Mucosa of rectum (tissue), 2 donors: ENCODE measurements around the gene DRGX.
A peak's percentile ranks its signal among the peaks of the same experiment; 100 is the strongest.

ENCODE experiments used
- H3K27ac ChIP-seq, 2 donors: one replicate each; pipeline ENCODE4 v1.7.0; 2013; ENCODE audit warnings: inconsistent platforms in 2 of 2, low read depth in 2 of 2, low read length in 2 of 2
- H3K27me3 ChIP-seq, 2 donors: one replicate each; pipeline ENCODE4 v1.7.0; 2013; ENCODE audit warnings: low read length in 2 of 2; ENCODE audit not compliant: control insufficient read depth in 2 of 2, insufficient read depth in 2 of 2
- H3K36me3 ChIP-seq, 2 donors: one replicate each; pipeline ENCODE4 v1.7.0; 2013; ENCODE audit warnings: low read length in 2 of 2; ENCODE audit not compliant: control insufficient read depth in 2 of 2, insufficient read depth in 2 of 2
- H3K4me1 ChIP-seq, 2 donors: one replicate each; pipeline ENCODE4 v1.7.0; 2013; ENCODE audit warnings: low read length in 2 of 2, mild to moderate bottlenecking in 1 of 2; ENCODE audit not compliant: control insufficient read depth in 2 of 2, insufficient read depth in 2 of 2
- H3K4me3 ChIP-seq, 2 donors: one replicate each; pipeline ENCODE4 v1.7.0; 2013; ENCODE audit warnings: low read length in 2 of 2
- H3K9ac ChIP-seq, 2 donors: one replicate each; pipeline ENCODE4 v1.7.0; 2013; ENCODE audit warnings: low read length in 2 of 2, low read depth in 1 of 2, mild to moderate bottlenecking in 1 of 2
- H3K9me3 ChIP-seq, 2 donors: one replicate each; pipeline ENCODE4 v1.7.0; 2013; ENCODE audit warnings: low read length in 2 of 2; ENCODE audit not compliant: control insufficient read depth in 2 of 2
- donor health status: healthy.
- donor health status: Normal muscosa, but diverticular disease.

The DRGX gene

GRCh38 chr10:49408519-49409306 lies 12.8 kb upstream of the DRGX start:
- Histone ChIP-seq H3K27me3 (peaks cover 0 to 4% of the 10 kb centered on the region in 2 donors), H3K27ac (no peak overlapping the region), H3K4me1 (peaks cover 0 to 2% of the 10 kb centered on the region in 2 donors), H3K9ac (no peak overlapping the region), H3K9me3 (no peaks in the 10 kb centered on the region), H3K36me3 (no peaks in the 10 kb centered on the region), H3K4me3 (no peak overlapping the region)

DNA sequence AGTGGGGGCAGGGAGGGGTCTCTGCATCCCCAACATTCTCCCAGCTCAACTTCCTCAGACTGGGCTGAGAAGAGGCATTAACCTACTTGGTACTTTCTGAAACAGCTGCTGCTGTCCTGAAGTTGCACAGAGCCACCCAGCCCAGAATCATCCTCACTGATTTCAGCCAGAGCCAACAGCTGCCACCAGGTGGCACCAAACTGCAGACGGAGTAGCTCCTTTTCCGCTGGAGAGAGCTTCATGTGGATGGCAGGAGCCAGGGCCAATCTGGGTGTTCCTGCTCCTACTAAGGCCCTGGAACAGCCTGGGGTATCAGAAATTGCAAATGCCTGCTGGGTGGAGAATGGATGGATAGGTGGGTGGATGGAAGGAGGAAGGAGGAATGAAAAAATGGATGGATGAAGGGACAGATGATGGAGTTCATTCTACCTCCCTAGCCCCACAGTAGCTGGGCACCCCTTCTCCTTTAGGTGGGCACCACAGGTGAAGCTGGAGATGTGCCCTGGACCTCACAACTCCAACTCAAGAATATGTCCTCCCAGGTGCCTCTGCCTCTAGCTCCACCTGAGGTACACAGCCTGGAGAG lies 11.8 kb upstream of the DRGX start:
- Histone ChIP-seq H3K27ac (no peak overlapping the region), H3K27me3 (peaks cover 0 to 4% of the 10 kb centered on the region in 2 donors), H3K9ac (no peak overlapping the region), H3K4me3 (no peak overlapping the region), H3K4me1 (peaks cover 0 to 2% of the 10 kb centered on the region in 2 donors), H3K36me3 (no peaks in the 10 kb centered on the region), H3K9me3 (no peaks in the 10 kb centered on the region)

- H3K9me3 ChIP-seq = no peaks in the 10 kb centered on the region
- H3K27me3 ChIP-seq = peaks cover 0 to 4% of the 10 kb centered on the region in 2 donors
Observed at GRCh38 chr10:49407151-49407550, 11.3 kb upstream of the DRGX start.

DNA sequence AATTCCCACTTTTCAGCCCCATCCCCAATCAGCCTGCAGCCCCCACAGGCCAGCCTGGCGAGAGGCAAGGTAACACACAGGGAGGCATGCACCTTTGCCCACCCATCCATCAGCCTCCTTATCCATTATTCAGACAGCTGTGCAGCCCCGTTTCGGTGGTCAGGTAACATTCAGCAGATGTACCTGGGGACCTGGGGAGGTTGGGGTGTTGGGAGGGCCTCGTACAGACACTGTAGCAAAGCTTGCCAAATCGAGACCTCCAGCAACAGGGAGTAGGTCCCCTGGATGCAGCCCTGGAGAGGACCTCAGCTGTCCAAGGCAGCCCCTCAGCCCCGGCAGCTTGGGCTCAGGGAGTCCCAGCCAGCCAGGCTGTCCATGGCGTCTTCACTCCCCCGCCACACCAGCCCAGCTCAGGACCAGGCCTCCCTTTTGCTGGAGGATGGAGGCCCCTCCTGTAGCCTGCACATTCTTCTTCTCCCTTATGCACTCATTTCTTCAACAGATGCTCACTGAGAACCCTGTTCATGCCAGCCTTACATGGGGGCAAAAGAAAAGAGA lies 8.5 kb upstream of the DRGX start:
- H3K9me3 ChIP-seq = no peaks in the 10 kb centered on the region
- no peak overlapping the region for H3K9ac ChIP-seq
- no peak overlapping the region for H3K4me3 ChIP-seq
- peaks cover 2 to 3% of the 10 kb centered on the region in 2 donors for H3K4me1 ChIP-seq
- H3K27ac ChIP-seq = no peak overlapping the region
- peaks cover 9 to 10% of the 10 kb centered on the region in 2 donors for H3K27me3 ChIP-seq
- no peaks in the 10 kb centered on the region for H3K36me3 ChIP-seq

More at GRCh38 chr10:49407151-49407550, 11.3 kb upstream of the DRGX start:
- Histone ChIP-seq H3K9ac (no peak overlapping the region), H3K36me3 (no peaks in the 10 kb centered on the region), H3K4me1 (peaks cover 0 to 2% of the 10 kb centered on the region in 2 donors), H3K4me3 (no peak overlapping the region), H3K27ac (no peak overlapping the region)

- Histone ChIP-seq H3K36me3 (no peaks in the 10 kb centered on the region), H3K9ac (no peak overlapping the region), H3K9me3 (no peaks in the 10 kb centered on the region), H3K4me3 (no peak overlapping the region), H3K4me1 (peaks cover 3 to 4% of the 10 kb centered on the region in 2 donors), H3K27me3 (peaks cover 19% of the 10 kb centered on the region in 2 donors), H3K27ac (no peak overlapping the region)
Observed at GRCh38 chr10:49403363-49403762, 7.5 kb upstream of the DRGX start.

DNA sequence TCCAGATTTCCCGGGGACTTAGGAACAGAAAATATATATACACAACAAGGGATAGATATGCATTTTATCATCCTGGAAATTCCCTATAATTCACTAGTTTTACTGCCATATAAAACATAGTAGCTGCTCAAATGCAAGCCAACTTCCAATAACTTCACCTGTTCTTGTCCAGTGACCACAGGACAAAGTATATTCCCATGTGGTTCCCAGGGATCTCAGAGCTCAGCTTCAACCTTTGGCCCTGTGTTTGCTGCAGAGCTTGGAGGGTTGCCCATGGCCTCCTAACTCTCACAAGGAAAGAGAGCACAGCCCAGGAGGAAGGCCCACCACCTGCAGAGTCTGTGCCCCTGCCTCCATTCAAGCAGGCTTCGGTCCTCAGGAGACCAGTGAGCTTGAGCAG lies 4.5 kb upstream of the DRGX start:
- H3K4me1 ChIP-seq = peaks cover 4 to 5% of the 10 kb centered on the region in 2 donors
- H3K4me3 ChIP-seq = no peak overlapping the region
- H3K9ac ChIP-seq = no peak overlapping the region
- peaks cover 43 to 46% of the 10 kb centered on the region in 2 donors for H3K27me3 ChIP-seq
- H3K9me3 ChIP-seq = no peaks in the 10 kb centered on the region
- H3K36me3 ChIP-seq = no peaks in the 10 kb centered on the region
- H3K27ac ChIP-seq = no peak overlapping the region

DNA sequence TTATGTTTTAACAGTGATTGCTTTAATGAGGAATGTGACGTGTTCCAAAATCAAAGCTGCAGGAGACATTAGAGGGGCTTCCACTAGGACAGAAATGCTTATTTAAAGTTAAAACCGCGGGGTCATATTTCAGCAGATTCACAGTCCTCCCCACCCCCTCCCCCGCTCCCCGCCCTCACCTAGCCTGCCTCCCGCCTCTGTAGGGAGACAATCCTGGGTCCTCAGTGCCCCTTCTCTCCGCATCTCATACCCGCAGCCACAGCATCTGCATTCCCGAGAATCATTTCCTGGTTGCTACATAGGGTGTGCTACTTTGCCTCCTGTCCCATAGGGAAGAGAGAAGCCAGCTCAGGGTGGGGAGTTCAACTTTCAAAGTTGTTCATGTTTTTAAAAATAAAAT lies 3.1 kb upstream of the DRGX start:
- Histone ChIP-seq H3K9me3 (no peaks in the 10 kb centered on the region), H3K27me3 (peaks cover 50 to 53% of the 10 kb centered on the region in 2 donors), H3K9ac (no peak overlapping the region), H3K27ac (no peak overlapping the region), H3K36me3 (no peaks in the 10 kb centered on the region), H3K4me1 (peaks cover 4 to 5% of the 10 kb centered on the region in 2 donors), H3K4me3 (no peak overlapping the region)

GRCh38 chr10:49398000-49398861 lies 2.3 kb upstream of the DRGX start:
- peaks cover 56% of the 10 kb centered on the region in 2 donors for H3K27me3 ChIP-seq
- H3K9me3 ChIP-seq = no peaks in the 10 kb centered on the region
- peak overlapping the region in 1 of 2 donors; percentile 35 for H3K4me3 ChIP-seq
- no peaks in the 10 kb centered on the region for H3K36me3 ChIP-seq
- no peak overlapping the region for H3K27ac ChIP-seq
- H3K4me1 ChIP-seq = peaks cover 4 to 5% of the 10 kb centered on the region in 2 donors
- H3K9ac ChIP-seq = no peak overlapping the region

DNA sequence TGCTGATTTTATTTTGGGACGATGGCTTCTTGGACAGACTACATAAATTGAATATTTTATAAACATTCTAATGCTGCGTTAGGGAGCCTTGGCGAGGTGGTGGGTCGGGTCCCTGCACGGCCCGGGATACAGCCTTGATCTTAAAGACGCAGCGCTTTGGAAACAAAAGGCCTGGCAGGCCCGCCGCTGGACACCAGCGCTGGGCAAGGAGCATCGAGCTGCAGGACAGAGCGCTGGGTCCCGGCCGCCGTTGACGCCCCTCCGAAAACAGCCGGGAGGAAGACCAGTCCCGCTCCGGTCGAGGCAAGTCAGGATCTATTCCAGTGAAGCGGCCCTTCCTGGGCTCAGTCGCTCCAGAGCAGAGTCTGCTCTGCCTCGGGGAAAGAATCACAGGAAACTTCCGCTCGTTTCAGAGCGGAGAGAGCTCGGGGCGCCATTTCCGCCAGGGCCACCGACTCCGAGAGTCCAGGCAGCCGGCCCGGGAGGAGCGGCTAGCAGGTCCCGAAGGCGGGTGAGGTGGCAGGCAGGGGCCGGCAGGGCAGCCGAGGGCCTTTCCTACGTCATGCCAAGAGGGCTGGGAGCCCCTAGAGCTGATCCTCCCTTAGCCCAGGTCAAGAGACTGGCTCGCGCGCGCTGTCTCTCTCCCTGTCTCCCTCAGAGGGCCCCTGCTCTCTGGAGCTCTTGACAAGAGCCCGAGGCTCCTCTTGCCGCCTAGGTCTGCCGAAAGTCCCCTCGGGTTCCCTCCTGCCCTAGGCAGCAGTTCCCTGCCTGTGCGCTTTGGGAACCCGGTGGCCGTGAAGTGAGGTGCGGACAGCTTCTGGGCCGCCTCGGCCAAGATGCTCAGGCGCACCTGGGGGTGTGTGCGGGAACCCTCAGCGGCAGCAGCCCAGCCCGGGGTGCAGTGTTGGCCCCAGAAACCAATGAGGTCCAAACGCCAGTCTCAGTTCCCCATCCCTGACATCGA lies 1.4 kb upstream of the DRGX start:
- no peak overlapping the region for H3K4me3 ChIP-seq
- peaks cover 56% of the 10 kb centered on the region in 2 donors for H3K27me3 ChIP-seq
- no peak overlapping the region for H3K9ac ChIP-seq
- no peaks in the 10 kb centered on the region for H3K36me3 ChIP-seq
- H3K27ac ChIP-seq = no peak overlapping the region
- no peaks in the 10 kb centered on the region for H3K9me3 ChIP-seq
- peaks cover 4 to 5% of the 10 kb centered on the region in 2 donors for H3K4me1 ChIP-seq
